Neural progenitor cell (in vitro differentiated cells): ENCODE measurements around the gene MPO. TPM values are rescaled to one million over a fixed set of nuclear protein-coding genes. Genes with fewer than 3 reads are reported as not detected.
A peak's percentile ranks its signal among the peaks of the same experiment; 100 is the strongest.

Source experiments
- DNase-seq: peaks from one replicate; pipeline ENCODE4 v3.0.0-alpha.2; 2016; ENCODE audit warnings: low spot score
- H2AFZ ChIP-seq: fragments of 200-600 bp; sonication (generic); replicated peaks from 2 replicates; pipeline ENCODE4 v1.6.1; 2016; ENCODE audit warnings: antibody characterized with exemption
- H3F3A ChIP-seq: fragments of 200-600 bp; sonication (generic); 2 replicates; pipeline ENCODE4 v1.6.1; 2016; ENCODE audit warnings: antibody characterized with exemption, low read depth
- H3K27ac ChIP-seq: fragments of 200-600 bp; sonication (generic); 2 replicates; pipeline ENCODE4 v1.5.1; 2016; ENCODE audit warnings: mild to moderate bottlenecking
- H3K27me3 ChIP-seq: fragments of 200-600 bp; sonication (generic); 2 replicates; pipeline ENCODE4 v1.6.1; 2016; ENCODE audit warnings: mild to moderate bottlenecking, moderate library complexity
- H3K36me3 ChIP-seq: fragments of 200-600 bp; sonication (generic); 2 replicates; pipeline ENCODE4 v1.5.1; 2016
- H3K4me1 ChIP-seq: fragments of 200-600 bp; sonication (generic); 2 replicates; pipeline ENCODE4 v1.6.1; 2016; ENCODE audit warnings: mixed run types
- H3K4me2 ChIP-seq: fragments of 200-600 bp; sonication (generic); 2 replicates; pipeline ENCODE4 v1.6.1; 2016
- H3K4me3 ChIP-seq: fragments of 200-600 bp; sonication (generic); 2 replicates; pipeline ENCODE4 v1.5.1; 2016
- H3K79me2 ChIP-seq: fragments of 200-600 bp; sonication (generic); 2 replicates; pipeline ENCODE4 v1.6.1; 2016; ENCODE audit warnings: low read depth
- H3K9ac ChIP-seq: fragments of 200-600 bp; sonication (generic); 2 replicates; pipeline ENCODE4 v1.6.1; 2016
- H3K9me3 ChIP-seq: fragments of 200-600 bp; sonication (generic); 2 replicates; pipeline ENCODE4 v1.5.1; 2016; ENCODE audit warnings: low read depth
- H4K20me1 ChIP-seq: fragments of 200-600 bp; sonication (generic); 2 replicates; pipeline ENCODE4 v1.6.1; 2016; ENCODE audit warnings: low read depth
- H3K27ac Mint-ChIP-seq: 3 replicates; pipeline ENCODE4 v1.8.0; 2021; ENCODE audit warnings: mixed read lengths
- H3K27me3 Mint-ChIP-seq: 2 replicates; pipeline ENCODE4 v1.8.0; 2022; ENCODE audit warnings: low read depth, mild to moderate bottlenecking, inconsistent platforms, moderate library complexity, mixed read lengths; ENCODE audit not compliant: insufficient read depth
- H3K36me3 Mint-ChIP-seq: 3 replicates; pipeline ENCODE4 v1.8.0; 2021; ENCODE audit warnings: mixed read lengths
- H3K4me1 Mint-ChIP-seq: 3 replicates; pipeline ENCODE4 v1.8.0; 2021; ENCODE audit warnings: mixed read lengths
- H3K4me3 Mint-ChIP-seq: 3 replicates; pipeline ENCODE4 v1.8.0; 2021; ENCODE audit warnings: mild to moderate bottlenecking, moderate library complexity, mixed read lengths
- H3K9me3 Mint-ChIP-seq: 3 replicates; pipeline ENCODE4 v1.8.0; 2020; ENCODE audit warnings: mixed read lengths
- EZH2 ChIP-seq: fragments of 200-600 bp; sonication (generic); IDR thresholded peaks from 2 replicates; pipeline ENCODE4 v1.6.1; 2017; ENCODE audit warnings: antibody characterized with exemption, mild to moderate bottlenecking, moderate library complexity
- EZH2phosphoT487 ChIP-seq: fragments of 200-600 bp; sonication (generic); IDR thresholded peaks from 2 replicates; pipeline ENCODE4 v1.6.1; 2017; ENCODE audit warnings: antibody characterized with exemption
- total RNA-seq: library from RNA; depleted of rRNA; stranded (reverse); fragments of >200 nt; gene quantifications from 2 replicates; pipeline ENCODE4 v1.2.3, GENCODE V29; 2015; ENCODE audit warnings: low replicate concordance
- TF ChIP-seq, protein P1 (sequence below): fragments of 200-600 bp; sonication (generic); IDR thresholded peaks from 2 replicates; pipeline ENCODE4 v1.5.1; 2017; ENCODE audit warnings: antibody characterized with exemption, mild to moderate bottlenecking

The MPO gene
- total RNA-seq, 1 donor from 2014 or later: not detected

DNA sequence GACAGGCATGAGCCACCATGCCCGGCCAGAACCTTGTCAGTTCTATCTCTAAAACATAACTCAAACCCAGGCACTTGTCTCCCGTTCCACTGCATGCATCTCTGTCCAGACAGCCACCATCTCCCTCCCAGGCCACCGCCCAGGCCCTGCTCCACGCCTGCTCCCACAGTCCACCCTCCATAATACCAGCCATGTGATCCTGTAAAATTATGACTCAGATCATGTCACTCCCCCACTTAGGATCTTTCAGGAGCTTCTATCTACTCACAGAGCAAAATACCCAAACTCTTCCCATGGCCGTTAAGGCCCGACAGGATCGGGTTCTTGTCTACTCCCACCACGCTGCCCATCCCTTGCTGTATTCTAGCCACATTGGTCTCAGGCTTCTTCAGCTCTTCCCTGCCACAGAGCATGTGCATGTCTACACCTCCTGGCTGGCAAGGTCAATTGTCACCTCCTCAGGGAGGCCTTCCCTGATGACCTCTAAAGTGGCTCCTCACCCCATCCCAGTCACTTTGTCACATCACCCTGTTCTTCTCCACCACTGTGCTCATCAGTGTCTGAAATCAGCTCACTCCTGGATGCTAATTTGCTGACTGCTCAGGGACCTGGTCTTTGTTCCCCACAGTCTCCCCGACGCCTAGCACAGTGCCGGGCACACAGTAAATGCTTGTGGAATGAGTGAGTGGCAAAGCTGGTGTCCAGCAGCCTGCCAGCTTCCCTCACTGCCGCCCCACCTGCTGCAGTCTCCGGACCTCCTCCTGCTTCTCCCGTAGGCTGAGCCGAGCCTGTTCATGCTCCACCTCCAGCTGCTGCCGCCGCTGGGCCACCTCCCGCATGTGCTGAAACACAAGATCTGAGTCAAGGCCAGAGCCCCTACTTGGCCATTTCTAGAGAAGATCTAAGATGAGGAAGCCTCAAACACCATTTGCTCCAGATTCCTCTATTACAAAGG is 41.1 kb upstream of the MPO start:
- Histone ChIP-seq H3K79me2 (no peaks in the 10 kb centered on the region), H3K27ac (no peak overlapping the region), H3K4me1 (peaks cover 23% of the 10 kb centered on the region), H3K4me2 (no peak overlapping the region), H3F3A (peaks cover 12% of the 10 kb centered on the region), H3K9me3 (no peaks in the 10 kb centered on the region), H3K36me3 (no peaks in the 10 kb centered on the region), H3K27me3 (no peaks in the 10 kb centered on the region), H2AFZ (no peak overlapping the region), H3K4me3 (no peak overlapping the region), H4K20me1 (no peaks in the 10 kb centered on the region), H3K9ac (no peak overlapping the region)
- TF ChIP-seq EZH2phosphoT487 (no peak), EZH2 (no peak)
- TF ChIP-seq, protein P1, sequence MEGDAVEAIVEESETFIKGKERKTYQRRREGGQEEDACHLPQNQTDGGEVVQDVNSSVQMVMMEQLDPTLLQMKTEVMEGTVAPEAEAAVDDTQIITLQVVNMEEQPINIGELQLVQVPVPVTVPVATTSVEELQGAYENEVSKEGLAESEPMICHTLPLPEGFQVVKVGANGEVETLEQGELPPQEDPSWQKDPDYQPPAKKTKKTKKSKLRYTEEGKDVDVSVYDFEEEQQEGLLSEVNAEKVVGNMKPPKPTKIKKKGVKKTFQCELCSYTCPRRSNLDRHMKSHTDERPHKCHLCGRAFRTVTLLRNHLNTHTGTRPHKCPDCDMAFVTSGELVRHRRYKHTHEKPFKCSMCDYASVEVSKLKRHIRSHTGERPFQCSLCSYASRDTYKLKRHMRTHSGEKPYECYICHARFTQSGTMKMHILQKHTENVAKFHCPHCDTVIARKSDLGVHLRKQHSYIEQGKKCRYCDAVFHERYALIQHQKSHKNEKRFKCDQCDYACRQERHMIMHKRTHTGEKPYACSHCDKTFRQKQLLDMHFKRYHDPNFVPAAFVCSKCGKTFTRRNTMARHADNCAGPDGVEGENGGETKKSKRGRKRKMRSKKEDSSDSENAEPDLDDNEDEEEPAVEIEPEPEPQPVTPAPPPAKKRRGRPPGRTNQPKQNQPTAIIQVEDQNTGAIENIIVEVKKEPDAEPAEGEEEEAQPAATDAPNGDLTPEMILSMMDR: no peak
- H3K27ac Mint-ChIP-seq: no peak overlapping the region
- no peak overlapping the region for H3K4me3 Mint-ChIP-seq
- peaks cover 24% of the 10 kb centered on the region for H3K4me1 Mint-ChIP-seq
- H3K36me3 Mint-ChIP-seq: peaks cover 4% of the 10 kb centered on the region
- no peaks in the 10 kb centered on the region for H3K9me3 Mint-ChIP-seq
- peaks cover 10% of the 10 kb centered on the region for H3K27me3 Mint-ChIP-seq
- no peak for DNase-seq

DNA sequence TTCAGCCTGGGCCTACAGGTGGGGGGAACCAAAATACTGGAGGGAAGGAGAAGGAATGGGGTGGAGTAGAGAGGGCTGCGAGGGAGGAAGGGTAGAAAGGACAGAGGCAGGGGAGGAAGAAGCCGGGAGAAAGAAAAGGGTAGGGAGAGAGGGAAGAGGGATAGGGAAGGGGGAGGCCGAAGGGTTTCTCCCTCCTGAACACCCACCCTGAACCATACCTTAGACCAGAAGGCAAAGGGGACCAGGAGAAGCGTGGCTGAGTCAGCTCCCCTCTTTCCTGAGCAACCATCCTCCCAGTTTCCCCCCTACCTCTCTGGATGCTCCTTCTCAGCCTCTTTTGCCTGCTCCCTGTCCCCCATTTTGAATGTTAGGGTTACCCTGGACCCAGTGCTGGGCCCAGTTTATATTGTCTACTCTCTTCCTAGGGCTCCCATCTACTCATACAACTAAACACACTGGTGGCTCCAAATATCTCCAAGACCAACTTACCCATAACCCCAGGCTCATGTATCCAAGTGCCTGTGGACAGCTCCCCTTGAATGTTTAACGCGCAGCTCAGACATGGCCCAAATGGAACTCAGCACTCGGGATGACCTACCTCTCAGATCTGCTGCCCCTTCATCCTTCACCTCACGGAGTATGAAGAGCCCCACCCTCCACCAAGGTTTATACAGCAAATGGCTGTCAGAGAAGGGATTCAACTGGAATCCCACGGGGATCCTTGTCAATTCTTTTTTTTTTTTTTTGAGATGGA is 40.0 kb upstream of the MPO start:
- H4K20me1 ChIP-seq: no peaks in the 10 kb centered on the region
- H3K36me3 Mint-ChIP-seq: peaks cover 4% of the 10 kb centered on the region
- no peak overlapping the region for H3K4me3 Mint-ChIP-seq
- H3K27ac Mint-ChIP-seq: peak overlapping the region; percentile 4
- H3K27me3 Mint-ChIP-seq: peaks cover 10% of the 10 kb centered on the region
- no peaks in the 10 kb centered on the region for H3K9me3 ChIP-seq
- no peaks in the 10 kb centered on the region for H3K27me3 ChIP-seq
- no peaks in the 10 kb centered on the region for H3K79me2 ChIP-seq
- no peak overlapping the region for H3K4me2 ChIP-seq
- H3K4me3 ChIP-seq: no peak overlapping the region
- H3K9me3 Mint-ChIP-seq: no peaks in the 10 kb centered on the region
- no peak for TF ChIP-seq EZH2phosphoT487
- no peak for TF ChIP-seq EZH2
- TF ChIP-seq, protein P1: no peak
- H3K36me3 ChIP-seq: no peaks in the 10 kb centered on the region
- no peak overlapping the region for H3K9ac ChIP-seq
- H3F3A ChIP-seq: peaks cover 11% of the 10 kb centered on the region
- peaks cover 20% of the 10 kb centered on the region for H3K4me1 ChIP-seq
- no peak for DNase-seq
- peaks cover 15% of the 10 kb centered on the region for H3K4me1 Mint-ChIP-seq
- H2AFZ ChIP-seq: no peak overlapping the region
- H3K27ac ChIP-seq: no peak overlapping the region

DNA sequence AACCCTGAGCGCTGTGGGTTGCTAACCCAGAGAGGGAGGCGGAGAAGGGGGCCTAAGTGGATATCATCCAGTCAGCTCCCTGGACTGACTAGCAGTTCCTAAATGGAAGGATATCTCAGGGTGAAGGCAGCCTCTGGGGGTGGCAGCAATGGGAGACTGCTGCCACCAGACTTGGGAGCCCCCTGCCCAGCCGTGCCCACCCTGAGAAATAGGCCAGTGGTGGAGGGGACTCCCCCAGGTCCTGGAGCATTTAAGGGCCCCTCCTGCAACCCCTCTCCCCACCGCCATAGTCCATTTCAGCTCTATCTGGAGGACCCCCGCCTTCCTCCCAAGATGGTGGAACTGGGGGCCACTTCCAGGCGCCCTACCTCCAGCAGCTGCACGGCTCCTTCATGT is 39.4 kb upstream of the MPO start:
- no peak overlapping the region for H3K4me2 ChIP-seq
- H3K79me2 ChIP-seq: no peaks in the 10 kb centered on the region
- Mint-ChIP-seq H3K27ac (no peak overlapping the region), H3K36me3 (peaks cover 6% of the 10 kb centered on the region), H3K27me3 (peaks cover 13% of the 10 kb centered on the region), H3K4me3 (no peak overlapping the region), H3K9me3 (no peaks in the 10 kb centered on the region), H3K4me1 (peaks cover 14% of the 10 kb centered on the region)
- TF ChIP-seq EZH2: no peak
- TF ChIP-seq, protein P1: no peak
- H3K9ac ChIP-seq: no peak overlapping the region
- no peak overlapping the region for H3K27ac ChIP-seq
- no peaks in the 10 kb centered on the region for H3K27me3 ChIP-seq
- no peak overlapping the region for H3K4me3 ChIP-seq
- peaks cover 5% of the 10 kb centered on the region for H3F3A ChIP-seq
- peaks cover 14% of the 10 kb centered on the region for H3K4me1 ChIP-seq
- H3K9me3 ChIP-seq: no peaks in the 10 kb centered on the region
- no peak for DNase-seq
- no peaks in the 10 kb centered on the region for H4K20me1 ChIP-seq
- no peaks in the 10 kb centered on the region for H3K36me3 ChIP-seq
- no peak overlapping the region for H2AFZ ChIP-seq
